Activated CD4-positive, alpha-beta T cell treated with anti-CD3 and anti-CD28 coated beads for 1 hour (primary cell): Measurements from ENCODE around the gene NXPH2.
"Not testable (repeated sequence)": the region's sequence is repeated elsewhere in the genome, so short reads cannot be mapped to it uniquely, and the experiment has no call there.

Experiments used
- DNase-seq: peaks from one replicate; pipeline ENCODE4 v3.0.0-alpha.2; 2020

The NXPH2 gene

GRCh38 chr2:138707392-138708074 lies 72.7 kb downstream of the NXPH2 start:
- no peak for DNase-seq

- no peak for DNase-seq
Observed at GRCh38 chr2:138703242-138703641, 76.9 kb downstream of the NXPH2 start.

- DNase-seq, result no peak
Observed at GRCh38 chr2:138700716-138701115, 79.5 kb downstream of the NXPH2 start.

- no peak for DNase-seq
Observed at GRCh38 chr2:138699421-138699820, 80.8 kb downstream of the NXPH2 start.

GRCh38 chr2:138698428-138698827 lies 81.8 kb downstream of the NXPH2 start:
- no peak for DNase-seq

GRCh38 chr2:138691667-138692066 lies 88.5 kb downstream of the NXPH2 start:
- no peak for DNase-seq

- DNase-seq, result no peak
Observed at GRCh38 chr2:138689705-138690104, 90.5 kb downstream of the NXPH2 start.

GRCh38 chr2:138682163-138682562 lies 98.0 kb downstream of the NXPH2 start:
- DNase-seq, result no peak

GRCh38 chr2:138677221-138677620 lies 103.0 kb downstream of the NXPH2 start:
- no peak for DNase-seq

- no peak for DNase-seq
Observed at GRCh38 chr2:138676619-138677021, 103.6 kb downstream of the NXPH2 start.

GRCh38 chr2:138671566-138671965 lies 108.6 kb downstream of the NXPH2 start:
- no peak for DNase-seq

- DNase-seq, result no peak
Observed at GRCh38 chr2:138670734-138671133, 109.5 kb downstream of the NXPH2 start.

GRCh38 chr2:138665937-138666336 lies 114.3 kb downstream of the NXPH2 start:
- no peak for DNase-seq

- no peak for DNase-seq
Observed at GRCh38 chr2:138658187-138658894, 121.8 kb downstream of the NXPH2 start.

- no peak for DNase-seq
Observed at GRCh38 chr2:138654146-138654545, 126.0 kb downstream of the NXPH2 start.

- DNase-seq, result no peak
Observed at GRCh38 chr2:138652378-138652777, 127.8 kb downstream of the NXPH2 start.

- no peak for DNase-seq
Observed at GRCh38 chr2:138649571-138649970, 130.6 kb downstream of the NXPH2 start.

GRCh38 chr2:138648606-138649005 lies 131.6 kb downstream of the NXPH2 start:
- no peak for DNase-seq

- not testable (repeated sequence) for DNase-seq
Observed at GRCh38 chr2:138644776-138645175, 135.4 kb downstream of the NXPH2 start.

GRCh38 chr2:138640921-138641676 lies 139.1 kb downstream of the NXPH2 start:
- DNase-seq, result no peak

- no peak for DNase-seq
Observed at GRCh38 chr2:138637686-138638085, 142.5 kb downstream of the NXPH2 start.

- no peak for DNase-seq
Observed at GRCh38 chr2:138637061-138637460, 143.1 kb downstream of the NXPH2 start.

- no peak for DNase-seq
Observed at GRCh38 chr2:138633049-138633448, 147.1 kb downstream of the NXPH2 start.

- no peak for DNase-seq
Observed at GRCh38 chr2:138632066-138632620, 148.0 kb downstream of the NXPH2 start.
